ENCODE results near the gene TRAF3IP1. TPM values are rescaled to one million over a fixed set of nuclear protein-coding genes. Genes with fewer than 3 reads are reported as not detected.

TRAF3IP1 gene
- total RNA-seq, 4 donors from 2014 or later = 11.0 to 27.2 (median 13.4) TPM

DNA sequence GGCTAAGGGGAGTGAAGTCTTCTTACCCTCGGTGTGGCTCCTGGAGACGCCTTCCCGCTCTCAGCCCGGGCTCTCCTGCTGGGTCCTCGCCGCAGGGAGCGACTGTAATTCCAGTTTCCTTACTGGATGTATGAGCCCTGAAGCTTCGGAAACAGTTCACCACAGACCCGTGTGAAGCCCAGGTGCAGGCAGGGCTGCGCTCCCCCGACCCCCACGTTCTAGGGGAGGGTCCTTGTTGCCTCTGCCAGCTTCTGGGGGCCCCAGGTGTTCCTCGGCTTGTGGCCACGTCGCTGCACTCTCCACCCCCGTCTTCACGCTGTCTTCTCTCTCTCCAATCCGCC lies 101.3 kb downstream of the TRAF3IP1 start:
- no peaks in the 10 kb centered on the region for H3K27me3 ChIP-seq
- no peaks in the 10 kb centered on the region for H3K36me3 ChIP-seq
- peaks cover 0 to 6% (median 5%) of the 10 kb centered on the region in 4 donors for H3K4me1 ChIP-seq
- no peaks in the 10 kb centered on the region for H3K9me3 ChIP-seq
- DNase-seq = no peak
- no peak overlapping the region for H3K27ac ChIP-seq
- no peak overlapping the region for H3K4me3 ChIP-seq
- TF ChIP-seq, protein P1, sequence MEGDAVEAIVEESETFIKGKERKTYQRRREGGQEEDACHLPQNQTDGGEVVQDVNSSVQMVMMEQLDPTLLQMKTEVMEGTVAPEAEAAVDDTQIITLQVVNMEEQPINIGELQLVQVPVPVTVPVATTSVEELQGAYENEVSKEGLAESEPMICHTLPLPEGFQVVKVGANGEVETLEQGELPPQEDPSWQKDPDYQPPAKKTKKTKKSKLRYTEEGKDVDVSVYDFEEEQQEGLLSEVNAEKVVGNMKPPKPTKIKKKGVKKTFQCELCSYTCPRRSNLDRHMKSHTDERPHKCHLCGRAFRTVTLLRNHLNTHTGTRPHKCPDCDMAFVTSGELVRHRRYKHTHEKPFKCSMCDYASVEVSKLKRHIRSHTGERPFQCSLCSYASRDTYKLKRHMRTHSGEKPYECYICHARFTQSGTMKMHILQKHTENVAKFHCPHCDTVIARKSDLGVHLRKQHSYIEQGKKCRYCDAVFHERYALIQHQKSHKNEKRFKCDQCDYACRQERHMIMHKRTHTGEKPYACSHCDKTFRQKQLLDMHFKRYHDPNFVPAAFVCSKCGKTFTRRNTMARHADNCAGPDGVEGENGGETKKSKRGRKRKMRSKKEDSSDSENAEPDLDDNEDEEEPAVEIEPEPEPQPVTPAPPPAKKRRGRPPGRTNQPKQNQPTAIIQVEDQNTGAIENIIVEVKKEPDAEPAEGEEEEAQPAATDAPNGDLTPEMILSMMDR (IDR thresholded peaks at IDR 0.05) = no peak
- TF ChIP-seq POLR2A (IDR thresholded peaks at IDR 0.05) = no peak

DNA sequence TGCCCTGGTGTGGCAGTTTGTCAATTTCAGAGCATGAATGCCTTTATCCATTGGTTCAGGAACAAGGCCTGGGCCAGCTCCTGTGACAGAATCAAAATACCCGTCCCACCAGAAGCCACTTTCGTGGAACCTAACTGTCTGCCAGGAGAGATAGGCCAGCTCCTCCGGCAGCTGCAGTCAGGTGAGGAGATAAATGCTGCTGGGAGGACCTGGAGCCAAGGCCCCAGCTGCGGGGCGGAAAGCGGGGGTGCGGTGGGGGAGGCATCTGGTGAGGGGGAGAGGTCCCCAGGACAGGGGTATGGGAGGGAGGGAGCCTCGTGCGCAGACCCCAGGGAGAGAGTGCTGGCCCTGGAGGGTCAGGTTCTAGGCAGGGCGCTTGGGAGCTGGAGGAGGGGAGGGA lies 102.0 kb downstream of the TRAF3IP1 start:
- no peaks in the 10 kb centered on the region for H3K36me3 ChIP-seq
- TF ChIP-seq, protein P1 (IDR thresholded peaks at IDR 0.05) = no peak
- no peak for TF ChIP-seq POLR2A (IDR thresholded peaks at IDR 0.05)
- H3K27me3 ChIP-seq = no peaks in the 10 kb centered on the region
- no peaks in the 10 kb centered on the region for H3K9me3 ChIP-seq
- no peak overlapping the region for H3K4me3 ChIP-seq
- no peak overlapping the region for H3K27ac ChIP-seq
- no peak for DNase-seq
- peaks cover 0 to 6% (median 5%) of the 10 kb centered on the region in 4 donors for H3K4me1 ChIP-seq

DNA sequence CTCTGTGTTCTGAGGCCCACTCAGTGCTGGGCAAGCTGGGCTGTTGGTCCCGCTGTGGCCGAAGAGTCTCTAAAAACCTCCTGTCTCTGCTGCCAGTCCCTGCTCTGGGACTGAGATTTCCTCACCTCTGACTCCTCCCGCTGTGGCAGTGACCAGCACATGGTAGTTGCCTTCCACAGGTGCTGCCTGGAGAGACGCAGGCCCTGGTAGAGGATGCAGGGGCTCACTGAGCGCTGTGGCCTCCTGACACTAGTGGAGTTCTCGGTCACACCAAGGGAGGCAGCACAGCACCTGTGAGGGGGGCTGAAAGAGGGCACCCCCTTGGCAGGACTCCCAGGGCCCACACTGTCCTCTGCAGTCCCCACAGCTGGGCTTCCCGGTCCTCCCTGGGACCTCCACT lies 102.6 kb downstream of the TRAF3IP1 start:
- H3K27me3 ChIP-seq = no peaks in the 10 kb centered on the region
- no peaks in the 10 kb centered on the region for H3K36me3 ChIP-seq
- no peak overlapping the region for H3K27ac ChIP-seq
- TF ChIP-seq, protein P1 (IDR thresholded peaks at IDR 0.05) = no peak
- DNase-seq = no peak
- peaks cover 0 to 12% (median 5%) of the 10 kb centered on the region in 4 donors for H3K4me1 ChIP-seq
- no peak overlapping the region for H3K4me3 ChIP-seq
- no peaks in the 10 kb centered on the region for H3K9me3 ChIP-seq

DNA sequence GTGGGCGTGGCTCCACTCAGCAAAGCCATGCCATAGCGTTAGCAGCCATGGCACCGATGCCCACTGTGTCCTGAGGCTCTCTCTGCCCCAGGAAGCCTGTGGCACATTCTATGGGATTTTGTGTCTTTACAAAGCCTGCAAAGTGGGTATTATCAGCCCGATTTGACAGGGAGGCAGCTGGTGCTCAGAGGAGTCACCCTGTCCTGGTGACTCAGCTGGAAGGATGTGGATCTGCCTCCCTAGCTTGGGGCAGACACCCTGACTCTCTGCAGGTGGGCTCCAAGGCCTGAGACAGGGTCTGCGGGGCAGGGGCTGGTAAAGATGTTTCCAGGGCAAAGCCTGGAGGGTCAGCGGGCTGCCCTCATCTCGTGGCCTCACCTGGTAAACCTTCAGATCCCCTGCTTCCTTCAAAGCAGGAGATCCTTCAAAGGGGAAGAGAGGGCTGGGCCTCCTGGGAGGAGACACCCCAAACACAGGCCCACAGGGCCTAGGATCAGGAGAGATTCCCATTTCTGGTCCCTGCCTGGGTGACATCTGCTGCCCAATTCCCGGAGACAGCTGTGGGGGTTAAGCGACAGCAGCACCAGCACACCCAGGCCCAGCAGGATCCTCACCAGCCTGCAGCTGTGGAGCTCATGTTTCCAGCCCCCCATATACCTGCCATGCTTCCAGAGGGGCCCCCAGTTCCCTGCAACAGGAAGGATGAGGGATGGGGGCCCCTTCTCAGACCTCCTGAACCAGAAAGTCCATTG lies 103.4 kb downstream of the TRAF3IP1 start:
- no peaks in the 10 kb centered on the region for H3K9me3 ChIP-seq
- peaks cover 0 to 19% (median 5%) of the 10 kb centered on the region in 4 donors for H3K4me1 ChIP-seq
- no peak for DNase-seq
- H3K27me3 ChIP-seq = no peaks in the 10 kb centered on the region
- no peaks in the 10 kb centered on the region for H3K36me3 ChIP-seq
- no peak overlapping the region for H3K4me3 ChIP-seq
- H3K27ac ChIP-seq = no peak overlapping the region
- TF ChIP-seq, protein P1 (IDR thresholded peaks at IDR 0.05) = no peak
- TF ChIP-seq POLR2A (IDR thresholded peaks at IDR 0.05) = no peak

DNA sequence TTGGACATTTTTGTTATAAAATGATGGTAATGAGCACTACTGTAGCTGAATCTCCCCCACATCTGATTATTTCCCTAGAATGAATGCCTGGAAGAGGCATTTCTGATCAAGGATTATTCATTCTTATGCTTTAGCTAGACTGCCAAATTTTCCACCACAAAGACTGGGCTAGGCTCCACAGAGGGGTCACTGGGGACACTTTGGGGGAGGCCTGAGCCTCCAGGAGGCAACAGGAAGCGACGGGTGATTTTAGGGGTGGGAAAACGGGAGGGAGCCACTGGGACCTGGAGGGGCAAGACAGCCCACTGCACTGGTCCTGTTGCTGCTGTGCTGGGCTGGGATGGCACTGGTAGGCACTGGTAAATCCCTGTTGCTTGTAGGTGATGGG lies 104.0 kb downstream of the TRAF3IP1 start:
- TF ChIP-seq, protein P1 (IDR thresholded peaks at IDR 0.05) = no peak
- TF ChIP-seq POLR2A (IDR thresholded peaks at IDR 0.05) = no peak
- Histone ChIP-seq H3K4me1 (peaks cover 0 to 19% (median 5%) of the 10 kb centered on the region in 4 donors), H3K27me3 (no peaks in the 10 kb centered on the region), H3K9me3 (no peaks in the 10 kb centered on the region), H3K4me3 (no peak overlapping the region), H3K36me3 (no peaks in the 10 kb centered on the region), H3K27ac (no peak overlapping the region)
- no peak for DNase-seq
